GM21619 (cell line): Measurements from ENCODE around the gene MECP2.
A peak's percentile ranks its signal among the peaks of the same experiment; 100 is the strongest.
"Not testable (repeated sequence)": the region's sequence is repeated elsewhere in the genome, so short reads cannot be mapped to it uniquely, and the experiment has no call there.

Experiments used
- ATAC-seq: cut with Tn5 transposase; IDR thresholded peaks from one replicate; pipeline ENCODE4 v1.9.1; 2021; ENCODE audit not compliant: unreplicated experiment

MECP2 gene

GRCh38 chrX:154097589-154098541 lies at the start of gene MECP2:
Gene MECP2 (minus strand): TSS chrX:154097717.
- peak; percentile 79 for ATAC-seq

- not testable (repeated sequence) for ATAC-seq
These were observed 46.5 kb upstream of the MECP2 start, which contains the start of gene OPN1LW for GRCh38 chrX:154144010-154144409. Gene OPN1LW (plus strand): TSS chrX:154144243. CDS start chrX:154144284, 41 bp downstream.

- ATAC-seq = no peak
These were observed 45.6 kb upstream of the MECP2 start for GRCh38 chrX:154142950-154143745.

- no peak for ATAC-seq
These were observed 44.9 kb upstream of the MECP2 start for GRCh38 chrX:154142386-154142785.

GRCh38 chrX:154140742-154141141 lies 43.2 kb upstream of the MECP2 start:
- ATAC-seq = no peak

GRCh38 chrX:154140206-154140605 lies 42.7 kb upstream of the MECP2 start:
- no peak for ATAC-seq

- ATAC-seq = no peak
These were observed 41.3 kb upstream of the MECP2 start for GRCh38 chrX:154138857-154139256.

GRCh38 chrX:154136627-154137161 lies 39.2 kb upstream of the MECP2 start:
- no peak for ATAC-seq

- no peak for ATAC-seq
These were observed 38.1 kb upstream of the MECP2 start for GRCh38 chrX:154135458-154136229.

- no peak for ATAC-seq
These were observed 34.8 kb upstream of the MECP2 start for GRCh38 chrX:154132366-154132765.

GRCh38 chrX:154131955-154132354 lies 34.4 kb upstream of the MECP2 start:
- no peak for ATAC-seq

GRCh38 chrX:154126101-154126500 lies 28.6 kb upstream of the MECP2 start:
- no peak for ATAC-seq

- ATAC-seq = no peak
These were observed 28.0 kb upstream of the MECP2 start for GRCh38 chrX:154125391-154126040.

GRCh38 chrX:154123241-154124219 lies 26.0 kb upstream of the MECP2 start:
- no peak for ATAC-seq

- ATAC-seq = no peak
These were observed 24.4 kb upstream of the MECP2 start for GRCh38 chrX:154121961-154122360.

- no peak for ATAC-seq
These were observed 23.7 kb upstream of the MECP2 start for GRCh38 chrX:154121207-154121606.

GRCh38 chrX:154120567-154120966 lies 23.1 kb upstream of the MECP2 start:
- no peak for ATAC-seq

- ATAC-seq = no peak
These were observed 20.0 kb upstream of the MECP2 start for GRCh38 chrX:154117566-154117965.
